AG04450 (cell line): ENCODE data around the gene GAL. TPM values are rescaled to one million over a fixed set of nuclear protein-coding genes. Genes with fewer than 3 reads are reported as not detected.
A peak's percentile ranks its signal among the peaks of the same experiment; 100 is the strongest.

Experiments used
- CTCF ChIA-PET: fragments of 300-600, 350-600 bp; formaldehyde crosslinking; extraction: SDS; loops from one replicate; lab custom pipeline; 2022; ENCODE audit warnings: antibody characterized with exemption, inconsistent platforms; lab: Charles Lee
- POLR2A ChIA-PET: fragments of 350-600 bp; formaldehyde crosslinking; extraction: SDS; loops from one replicate; lab custom pipeline; 2021; ENCODE audit warnings: antibody characterized with exemption, inconsistent platforms; lab: Yijun Ruan, JAX
- DNase-seq: peaks from one replicate; pipeline ENCODE4 v3.0.0-alpha.2; 2011; ENCODE audit warnings: low read depth, low spot score
- H3K27ac ChIP-seq: one replicate; pipeline ENCODE4 v1.5.1; 2012; ENCODE audit warnings: low read depth, low read length, control low read depth
- H3K27me3 ChIP-seq: one replicate; pipeline ENCODE4 v1.6.0; 2012; ENCODE audit warnings: low read length; ENCODE audit not compliant: control insufficient read depth, insufficient read depth
- H3K4me3 ChIP-seq: 2 replicates; pipeline ENCODE4 v1.5.1; 2011; ENCODE audit warnings: mild to moderate bottlenecking, low read depth, low read length, control low read depth
- H3K9me3 ChIP-seq: 2 replicates; pipeline ENCODE4 v1.5.1; 2012; ENCODE audit warnings: low read length; ENCODE audit not compliant: control insufficient read depth, insufficient read depth
- CTCF ChIP-seq: IDR thresholded peaks from 2 replicates; pipeline ENCODE4 v1.5.1; 2011; ENCODE audit warnings: low read depth, low read length, control low read depth, inconsistent platforms
- polyA plus RNA-seq: library from polyadenylated mRNA; depleted of rRNA; stranded (reverse); fragments of >200 nt; gene quantifications from 2 replicates; pipeline ENCODE4 v1.2.3, GENCODE V29; 2011

The GAL gene
- polyA plus RNA-seq, 1 experiment = 1.9 TPM

- Histone ChIP-seq H3K9me3 (peaks cover 7% of the 10 kb centered on the region; the same call in 1 of the 2 replicates), H3K4me3 (no peak overlapping the region), H3K27me3 (peaks cover 44% of the 10 kb centered on the region), H3K27ac (no peak overlapping the region)
- no peak for DNase-seq
- ChIA-PET CTCF (no interaction called here), POLR2A (no interaction called here)
- TF ChIP-seq CTCF = no peak
These were observed 37.8 kb downstream of the GAL start for GRCh38 chr11:68722143-68722542.

GRCh38 chr11:68724293-68724692, 39.9 kb downstream of the GAL start:
- DNase-seq = no peak
- H3K4me3 ChIP-seq = no peak overlapping the region
- peaks cover 29% of the 10 kb centered on the region for H3K27me3 ChIP-seq
- TF ChIP-seq CTCF = no peak
- H3K27ac ChIP-seq = no peak overlapping the region
- POLR2A ChIA-PET = no interaction called here
- CTCF ChIA-PET = no interaction called here
- H3K9me3 ChIP-seq = peaks cover 4% of the 10 kb centered on the region; the same call in 1 of the 2 replicates

GRCh38 chr11:68727783-68728182, 43.4 kb downstream of the GAL start:
- ChIA-PET CTCF (no interaction called here), POLR2A (no interaction called here)
- TF ChIP-seq CTCF = peak; percentile 35
- Histone ChIP-seq H3K9me3 (no peaks in the 10 kb centered on the region), H3K4me3 (no peak overlapping the region), H3K27ac (no peak overlapping the region), H3K27me3 (peaks cover 43% of the 10 kb centered on the region)
- no peak for DNase-seq

GRCh38 chr11:68734111-68734510, 49.8 kb downstream of the GAL start:
- ChIA-PET CTCF (no interaction called here), POLR2A (no interaction called here)
- H3K27ac ChIP-seq = no peak overlapping the region
- peaks cover 25% of the 10 kb centered on the region for H3K27me3 ChIP-seq
- H3K9me3 ChIP-seq = no peaks in the 10 kb centered on the region
- no peak overlapping the region for H3K4me3 ChIP-seq
- TF ChIP-seq CTCF = no peak
- no peak for DNase-seq

- DNase-seq = no peak
- H3K27me3 ChIP-seq = peaks cover 22% of the 10 kb centered on the region
- no peak overlapping the region for H3K27ac ChIP-seq
- ChIA-PET POLR2A (no interaction called here), CTCF (no interaction called here)
- no peak for TF ChIP-seq CTCF
- H3K9me3 ChIP-seq = no peaks in the 10 kb centered on the region
- no peak overlapping the region for H3K4me3 ChIP-seq
These were observed 50.8 kb downstream of the GAL start for GRCh38 chr11:68735125-68735524.
